Measurements from ENCODE around the gene LRRTM4.

GRCh38 chr2:77021161-77021560 lies 501.0 kb downstream of the LRRTM4 start:
- TF ChIP-seq CTCF (IDR thresholded peaks at IDR 0.05) (no peak), POLR2AphosphoS5 (IDR thresholded peaks at IDR 0.05; ENCODE audit: insufficient read depth in 1 of 2, low read depth in 1 of 2) (no peak), POLR2A (IDR thresholded peaks at IDR 0.05) (no peak)

All from vagina (tissue), 2 donors.